SJCRH30 (cell line): ENCODE data around the gene PRR7. TPM values are rescaled to one million over a fixed set of nuclear protein-coding genes. Genes with fewer than 3 reads are reported as not detected.
A peak's percentile ranks its signal among the peaks of the same experiment; 100 is the strongest.
"Not testable (repeated sequence)": the region's sequence is repeated elsewhere in the genome, so short reads cannot be mapped to it uniquely, and the experiment has no call there.

Experiments
- DNase-seq, 2 experiments: peaks; one replicate each; pipeline ENCODE4 v3.0.0-alpha.2; 2015 to 2020
- H3K27ac ChIP-seq: fragments of 250-450 bp; sonication (Bioruptor Pico); 2 replicates; pipeline ENCODE4 v1.5.1; 2020; ENCODE audit warnings: mild to moderate bottlenecking, moderate library complexity
- H3K27me3 ChIP-seq: fragments of 250-450 bp; sonication (Bioruptor Pico); 2 replicates; pipeline ENCODE4 v1.5.1; 2020; ENCODE audit warnings: mild to moderate bottlenecking, moderate library complexity
- H3K36me3 ChIP-seq: fragments of 250-450 bp; sonication (Bioruptor Pico); 2 replicates; pipeline ENCODE4 v1.5.1; 2020; ENCODE audit warnings: mild to moderate bottlenecking, moderate library complexity
- H3K4me1 ChIP-seq: fragments of 250-450 bp; sonication (Bioruptor Pico); 2 replicates; pipeline ENCODE4 v1.5.1; 2020; ENCODE audit warnings: mild to moderate bottlenecking, moderate library complexity
- H3K4me3 ChIP-seq: fragments of 250-450 bp; sonication (Bioruptor Pico); 2 replicates; pipeline ENCODE4 v1.5.1; 2020; ENCODE audit warnings: mild to moderate bottlenecking, moderate library complexity
- H3K9me3 ChIP-seq: fragments of 250-450 bp; sonication (Bioruptor Pico); replicated peaks from 2 replicates; pipeline ENCODE4 v1.5.1; 2020; ENCODE audit warnings: mild to moderate bottlenecking, moderate library complexity
- total RNA-seq: library from RNA; depleted of rRNA; stranded (reverse); fragments of >200 nt; shearing (Covaris generic); gene quantifications from 2 replicates; pipeline ENCODE4 v1.2.3, GENCODE V29; 2014

PRR7 gene
- total RNA-seq, 1 experiment from 2014 or later = 6.4 TPM

GRCh38 chr5:177484902-177485549 lies 38.4 kb downstream of the PRR7 start:
- Histone ChIP-seq H3K4me3 (no peak overlapping the region), H3K27ac (peak overlapping the region; percentile 9; the same call in 1 of the 2 replicates), H3K9me3 (no peaks in the 10 kb centered on the region), H3K36me3 (peaks cover 50% of the 10 kb centered on the region), H3K4me1 (peaks cover 10% of the 10 kb centered on the region), H3K27me3 (no peaks in the 10 kb centered on the region)
- peak in 1 of 2 experiments; percentile 49 for DNase-seq

DNA sequence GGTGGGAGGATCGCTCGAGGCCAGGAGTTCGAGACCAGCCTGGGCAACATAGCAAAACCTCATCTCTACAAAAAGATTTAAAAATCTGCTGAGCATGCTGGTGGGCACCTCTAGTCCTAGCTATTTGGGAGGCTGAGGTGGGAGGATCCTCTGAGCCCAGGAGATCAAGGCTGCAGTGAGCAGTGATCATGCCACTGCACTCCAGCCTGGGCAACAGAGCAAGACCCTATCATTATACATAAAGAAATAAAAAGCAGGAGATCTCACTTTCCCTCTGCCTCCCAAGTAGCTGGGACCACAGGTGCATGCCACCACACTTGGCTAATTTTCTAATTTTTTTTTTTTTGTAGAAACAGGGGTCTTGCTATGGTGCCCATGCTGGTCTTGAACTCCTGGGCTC lies 39.1 kb downstream of the PRR7 start:
- H3K36me3 ChIP-seq = peaks cover 56% of the 10 kb centered on the region
- H3K4me3 ChIP-seq, H3K4me1 ChIP-seq, H3K27me3 ChIP-seq, DNase-seq, H3K9me3 ChIP-seq, H3K27ac ChIP-seq: not testable (repeated sequence)

DNA sequence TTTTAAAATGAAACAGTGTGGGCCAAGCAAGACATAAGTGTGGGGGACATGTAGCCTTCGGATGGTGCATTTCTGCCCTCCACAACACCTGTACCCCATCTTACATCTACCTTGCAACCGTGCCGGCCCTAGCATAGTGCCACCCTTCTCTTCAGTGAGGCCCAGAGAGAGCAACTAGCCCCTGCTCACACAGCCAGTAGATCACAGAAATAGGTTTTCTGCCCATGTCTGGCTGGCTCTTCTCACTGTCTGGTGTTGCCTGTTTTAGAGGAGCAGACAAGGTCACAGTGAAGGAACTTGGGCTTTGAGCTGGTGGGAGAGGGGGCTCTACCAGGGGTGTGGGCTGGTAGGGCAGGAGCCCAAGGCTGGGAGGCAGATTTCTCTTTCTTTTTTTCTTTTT lies 39.6 kb downstream of the PRR7 start:
- Histone ChIP-seq H3K4me3 (no peak overlapping the region), H3K27me3 (no peaks in the 10 kb centered on the region), H3K27ac (no peak overlapping the region), H3K36me3 (peaks cover 61% of the 10 kb centered on the region), H3K9me3 (no peaks in the 10 kb centered on the region), H3K4me1 (peaks cover 7% of the 10 kb centered on the region)
- no peak for DNase-seq

- H3K4me3 ChIP-seq = no peak overlapping the region
- peaks cover 7% of the 10 kb centered on the region for H3K4me1 ChIP-seq
- no peak for DNase-seq
- peaks cover 58% of the 10 kb centered on the region for H3K36me3 ChIP-seq
- H3K27me3 ChIP-seq = no peaks in the 10 kb centered on the region
- H3K9me3 ChIP-seq = no peaks in the 10 kb centered on the region
- no peak overlapping the region for H3K27ac ChIP-seq
Observed at GRCh38 chr5:177487144-177487543, 40.5 kb downstream of the PRR7 start.

GRCh38 chr5:177487975-177488374 lies 41.4 kb downstream of the PRR7 start:
- H3K27me3 ChIP-seq = no peaks in the 10 kb centered on the region
- no peak for DNase-seq
- H3K9me3 ChIP-seq = no peaks in the 10 kb centered on the region
- H3K36me3 ChIP-seq = peaks cover 62% of the 10 kb centered on the region
- H3K4me1 ChIP-seq = peaks cover 7% of the 10 kb centered on the region
- no peak overlapping the region for H3K4me3 ChIP-seq
- H3K27ac ChIP-seq = no peak overlapping the region

- peaks cover 10% of the 10 kb centered on the region for H3K4me1 ChIP-seq
- no peaks in the 10 kb centered on the region for H3K27me3 ChIP-seq
- peaks cover 56% of the 10 kb centered on the region for H3K36me3 ChIP-seq
- H3K9me3 ChIP-seq = no peaks in the 10 kb centered on the region
- no peak overlapping the region for H3K4me3 ChIP-seq
- H3K27ac ChIP-seq = no peak overlapping the region
- no peak for DNase-seq
Observed at GRCh38 chr5:177489119-177489716, 42.6 kb downstream of the PRR7 start.

DNA sequence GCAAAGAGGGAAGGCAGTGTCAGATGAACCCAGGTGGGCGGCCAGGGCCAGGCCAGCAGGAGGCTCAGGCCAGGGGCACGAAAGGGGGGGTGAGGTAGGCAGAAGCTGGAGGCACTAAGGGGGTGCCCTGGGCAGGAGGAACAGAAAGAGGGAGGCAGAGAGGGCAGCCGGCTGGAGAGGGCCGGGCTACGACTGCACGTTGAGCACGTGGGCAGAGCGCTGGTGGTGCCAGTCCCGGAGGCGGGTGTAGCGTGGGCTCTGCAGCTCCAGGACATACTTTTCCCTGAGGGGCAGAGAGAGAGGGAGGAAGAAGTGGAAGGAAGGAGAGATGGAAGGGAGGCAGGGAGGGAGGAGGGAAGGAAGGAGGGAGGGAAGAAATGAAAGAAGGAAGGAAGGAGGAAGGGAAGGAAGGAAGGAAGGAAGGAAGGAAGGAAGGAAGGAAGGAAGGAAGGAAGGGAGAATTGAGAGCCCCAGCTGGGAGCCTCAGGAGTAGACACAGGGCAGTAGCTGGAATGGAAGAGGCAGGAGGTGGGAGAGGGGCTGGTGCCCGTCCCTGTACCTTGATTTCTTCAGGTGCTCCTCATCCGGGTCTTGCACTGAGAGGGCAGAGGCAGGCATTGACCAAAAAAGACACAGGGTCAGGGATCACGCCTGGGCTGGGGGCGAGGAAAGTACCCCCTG lies 43.8 kb downstream of the PRR7 start:
- H3K36me3 ChIP-seq = peaks cover 53% of the 10 kb centered on the region
- no peak for DNase-seq
- no peak overlapping the region for H3K27ac ChIP-seq
- H3K4me3 ChIP-seq = no peak overlapping the region
- no peaks in the 10 kb centered on the region for H3K27me3 ChIP-seq
- H3K9me3 ChIP-seq = no peaks in the 10 kb centered on the region
- peaks cover 16% of the 10 kb centered on the region for H3K4me1 ChIP-seq

- Histone ChIP-seq H3K9me3 (no peaks in the 10 kb centered on the region), H3K27ac (no peak overlapping the region), H3K4me3 (no peak overlapping the region), H3K36me3 (peaks cover 53% of the 10 kb centered on the region), H3K27me3 (no peaks in the 10 kb centered on the region), H3K4me1 (peaks cover 21% of the 10 kb centered on the region)
- no peak for DNase-seq
Observed at GRCh38 chr5:177490992-177491391, 44.4 kb downstream of the PRR7 start.

GRCh38 chr5:177491429-177491945 lies 44.9 kb downstream of the PRR7 start:
- Histone ChIP-seq H3K27ac (no peak overlapping the region), H3K4me3 (no peak overlapping the region), H3K4me1 (peaks cover 22% of the 10 kb centered on the region), H3K27me3 (no peaks in the 10 kb centered on the region), H3K9me3 (no peaks in the 10 kb centered on the region), H3K36me3 (peaks cover 53% of the 10 kb centered on the region)
- no peak for DNase-seq

GRCh38 chr5:177491983-177492746 lies 45.6 kb downstream of the PRR7 start:
- Histone ChIP-seq H3K4me3 (no peak overlapping the region), H3K36me3 (peaks cover 50% of the 10 kb centered on the region), H3K27me3 (no peaks in the 10 kb centered on the region), H3K4me1 (peaks cover 22% of the 10 kb centered on the region), H3K27ac (no peak overlapping the region), H3K9me3 (no peaks in the 10 kb centered on the region)
- no peak for DNase-seq

DNA sequence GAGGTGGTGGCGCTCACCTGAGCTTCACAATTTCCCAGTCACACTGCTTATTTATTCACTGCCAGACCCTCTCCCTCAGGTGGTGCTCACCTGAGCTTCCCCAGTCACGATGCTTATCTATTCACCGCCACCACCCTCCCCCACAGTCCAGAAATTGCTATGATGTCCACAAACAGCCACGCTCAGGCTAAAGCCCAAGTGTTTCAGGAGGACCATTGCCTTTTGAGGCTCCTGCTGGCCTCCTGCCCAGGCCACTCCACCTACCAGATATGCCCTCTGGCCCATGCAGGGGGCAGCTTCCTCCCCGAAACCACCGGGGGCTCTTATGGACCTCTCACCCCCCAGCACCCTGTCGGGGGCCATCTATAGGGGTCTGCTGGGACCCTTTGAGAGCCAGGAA lies 46.2 kb downstream of the PRR7 start:
- Histone ChIP-seq H3K36me3 (peaks cover 43% of the 10 kb centered on the region), H3K9me3 (no peaks in the 10 kb centered on the region), H3K27me3 (no peaks in the 10 kb centered on the region), H3K4me3 (no peak overlapping the region), H3K27ac (no peak overlapping the region), H3K4me1 (peaks cover 22% of the 10 kb centered on the region)
- no peak for DNase-seq

- no peaks in the 10 kb centered on the region for H3K27me3 ChIP-seq
- H3K27ac ChIP-seq = peak overlapping the region; percentile 90
- no peak overlapping the region for H3K4me3 ChIP-seq
- peaks cover 30% of the 10 kb centered on the region for H3K4me1 ChIP-seq
- no peaks in the 10 kb centered on the region for H3K9me3 ChIP-seq
- H3K36me3 ChIP-seq = peaks cover 36% of the 10 kb centered on the region
- no peak for DNase-seq
Observed at GRCh38 chr5:177493795-177494345, 47.3 kb downstream of the PRR7 start.

GRCh38 chr5:177494346-177495195 lies 48.0 kb downstream of the PRR7 start:
- H3K27me3 ChIP-seq = no peaks in the 10 kb centered on the region
- H3K4me1 ChIP-seq = peaks cover 30% of the 10 kb centered on the region
- peak overlapping the region; percentile 76 for H3K4me3 ChIP-seq
- peaks cover 29% of the 10 kb centered on the region for H3K36me3 ChIP-seq
- H3K9me3 ChIP-seq = no peaks in the 10 kb centered on the region
- H3K27ac ChIP-seq = peak overlapping the region; percentile 90
- peak; percentile 90 to 96 for DNase-seq
